Esophagus muscularis mucosa (tissue), 4 donors: ENCODE measurements around the gene EAPP. TPM values are rescaled to one million over a fixed set of nuclear protein-coding genes. Genes with fewer than 3 reads are reported as not detected.
A peak's percentile ranks its signal among the peaks of the same experiment; 100 is the strongest.
"Not testable (repeated sequence)": the region's sequence is repeated elsewhere in the genome, so short reads cannot be mapped to it uniquely, and the experiment has no call there.

ENCODE experiments used
- DNase-seq: peaks from one replicate; pipeline ENCODE4 v3.0.0-alpha.2; 2017; ENCODE audit errors: extremely low spot score
- H3K27ac ChIP-seq, 4 donors: fragments of 200-600 bp; sonication (generic); replicated peaks in 1 of 4; 1 replicate in 3 of 4; 2 replicates in 1 of 4; pipeline ENCODE4 v1.5.1; 2016 to 2019; ENCODE audit warnings: mild to moderate bottlenecking in 1 of 4
- H3K27me3 ChIP-seq, 4 donors: fragments of 200-600 bp; sonication (generic); one replicate each; pipeline versions ENCODE4 v1.5.1 to v1.6.0; 2016 to 2019
- H3K36me3 ChIP-seq, 4 donors: fragments of 200-600 bp; sonication (generic); one replicate each; pipeline ENCODE4 v1.5.1; 2016 to 2019
- H3K4me1 ChIP-seq, 4 donors: fragments of 200-600 bp; sonication (generic); one replicate each; pipeline ENCODE4 v1.5.1; 2016 to 2019
- H3K4me3 ChIP-seq, 4 donors: fragments of 200-600 bp; sonication (generic); 1 replicate in 2 of 4; 2 replicates in 2 of 4; pipeline ENCODE4 v1.5.1; 2016 to 2019; ENCODE audit warnings: mild to moderate bottlenecking in 4 of 4, moderate library complexity in 1 of 4
- H3K9me3 ChIP-seq, 4 donors: fragments of 200-600 bp; sonication (generic); 1 replicate in 3 of 4; 2 replicates in 1 of 4; pipeline ENCODE4 v1.5.1; 2016 to 2019
- EP300 ChIP-seq: sonication (generic); formaldehyde crosslinking; IDR thresholded peaks from one replicate; pipeline ENCODE4 v1.6.1; 2017; ENCODE audit warnings: antibody characterized with exemption
- POLR2A ChIP-seq: fragments of 450-650 bp; IDR thresholded peaks from one replicate; pipeline ENCODE4 v1.6.1; 2017; ENCODE audit warnings: antibody characterized with exemption, moderate library complexity, mild to moderate bottlenecking, low read depth
- POLR2AphosphoS5 ChIP-seq, 2 donors: sonication (generic); formaldehyde crosslinking; IDR thresholded peaks; one replicate each; pipeline ENCODE4 v1.6.1; 2017; ENCODE audit warnings: antibody characterized with exemption in 2 of 2
- WGBS: methylation state at CpG from one replicate; pipeline ENCODE4 v1.1.5; 2018; 5-methylcytosine and 5-hydroxymethylcytosine counted together
- intact Hi-C: fragments of 100-400 bp; cut with DNase I; formaldehyde crosslinking; loops from one replicate; pipeline ENCODE4 v1.15.1; 2023
- total RNA-seq, 4 donors: library from RNA; depleted of rRNA; stranded (reverse); fragments of >200 nt; gene quantifications; one replicate each; pipeline versions ENCODE4 v1.1.0 to v1.2.1, GENCODE V29; 2016
- TF ChIP-seq, protein P1 (sequence below), 3 experiments: fragments of 200-600 bp in 2 of 3; fragments of 450-650 bp in 1 of 3; sonication (generic) in 2 of 3; IDR thresholded peaks; one replicate each; pipeline ENCODE4 v1.5.1; 2017 to 2019; ENCODE audit warnings: antibody characterized with exemption in 3 of 3, mild to moderate bottlenecking in 2 of 3, moderate library complexity in 1 of 3

EAPP gene
- total RNA-seq, 4 donors from 2014 or later: 24.1 to 33.8 (median 30.4) TPM

DNA sequence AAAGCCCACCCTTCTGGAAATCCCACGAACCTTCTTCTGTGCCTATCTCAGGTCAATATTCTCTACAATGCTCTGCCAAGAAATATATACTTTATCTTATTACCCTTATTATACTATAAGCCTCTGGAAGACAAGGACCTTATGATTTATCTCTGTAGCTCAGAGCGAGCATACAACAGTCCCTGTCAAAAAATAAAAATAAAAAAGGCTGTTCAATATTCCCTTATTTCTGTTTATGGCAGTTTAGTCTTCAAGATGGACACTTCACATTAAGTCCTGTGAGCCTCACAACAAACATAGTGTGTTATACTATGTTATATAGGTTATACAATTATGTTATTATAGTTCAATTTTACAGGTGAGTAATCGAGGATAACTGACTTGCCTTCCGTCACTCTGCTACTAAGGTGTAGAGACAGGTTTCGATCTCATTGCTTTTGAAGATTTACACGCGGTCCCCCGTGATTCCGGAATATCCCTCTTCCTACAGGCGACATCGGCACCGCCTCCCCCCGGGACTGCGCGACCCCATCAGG, 562 bp downstream of the EAPP start:
- peaks cover 11 to 35% (median 26%) of the 10 kb centered on the region in 4 donors for H3K36me3 ChIP-seq
- peak overlapping the region; percentile 90 to 95 (median 92) for H3K27ac ChIP-seq
- 2% methylated on average over 15 of the region's 15 CpGs for WGBS
- no peak for DNase-seq
- peaks cover 23 to 34% (median 32%) of the 10 kb centered on the region in 4 donors for H3K4me1 ChIP-seq
- intact Hi-C loops: loop anchor here (10.0 kb wide), 1 partner anchor 74 kb away; the partner anchor contains the start of gene SPTSSA
- no peaks in the 10 kb centered on the region for H3K9me3 ChIP-seq
- TF ChIP-seq POLR2A (no peak), POLR2AphosphoS5 (IDR thresholded peaks at IDR 0.05) (no peak), EP300 (no peak)
- TF ChIP-seq, protein P1, sequence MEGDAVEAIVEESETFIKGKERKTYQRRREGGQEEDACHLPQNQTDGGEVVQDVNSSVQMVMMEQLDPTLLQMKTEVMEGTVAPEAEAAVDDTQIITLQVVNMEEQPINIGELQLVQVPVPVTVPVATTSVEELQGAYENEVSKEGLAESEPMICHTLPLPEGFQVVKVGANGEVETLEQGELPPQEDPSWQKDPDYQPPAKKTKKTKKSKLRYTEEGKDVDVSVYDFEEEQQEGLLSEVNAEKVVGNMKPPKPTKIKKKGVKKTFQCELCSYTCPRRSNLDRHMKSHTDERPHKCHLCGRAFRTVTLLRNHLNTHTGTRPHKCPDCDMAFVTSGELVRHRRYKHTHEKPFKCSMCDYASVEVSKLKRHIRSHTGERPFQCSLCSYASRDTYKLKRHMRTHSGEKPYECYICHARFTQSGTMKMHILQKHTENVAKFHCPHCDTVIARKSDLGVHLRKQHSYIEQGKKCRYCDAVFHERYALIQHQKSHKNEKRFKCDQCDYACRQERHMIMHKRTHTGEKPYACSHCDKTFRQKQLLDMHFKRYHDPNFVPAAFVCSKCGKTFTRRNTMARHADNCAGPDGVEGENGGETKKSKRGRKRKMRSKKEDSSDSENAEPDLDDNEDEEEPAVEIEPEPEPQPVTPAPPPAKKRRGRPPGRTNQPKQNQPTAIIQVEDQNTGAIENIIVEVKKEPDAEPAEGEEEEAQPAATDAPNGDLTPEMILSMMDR (IDR thresholded peaks at IDR 0.05): no peak
- peak overlapping the region; percentile 66 to 81 (median 74) for H3K4me3 ChIP-seq
- no peaks in the 10 kb centered on the region for H3K27me3 ChIP-seq

DNA sequence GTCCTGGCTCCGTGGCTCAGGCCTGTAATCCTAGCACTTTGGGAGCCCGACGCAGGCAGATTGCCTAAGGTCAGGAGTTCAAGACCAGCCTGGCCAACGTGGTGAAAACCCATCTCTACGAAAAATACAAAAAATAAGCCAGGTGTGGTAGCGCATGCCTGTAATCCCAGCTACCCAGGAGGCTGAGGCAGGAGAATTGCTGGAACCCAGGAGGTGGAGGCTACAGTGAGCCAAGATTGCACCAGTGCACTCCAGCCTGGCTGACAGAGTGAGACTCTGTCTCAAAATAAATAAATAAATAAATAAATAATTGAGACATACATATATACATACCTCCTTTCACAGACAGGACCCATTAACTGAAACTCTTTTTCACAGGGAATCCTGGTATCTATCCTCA, 1.4 kb downstream of the EAPP start:
- not testable (repeated sequence) for DNase-seq, H3K27me3 ChIP-seq, H3K9me3 ChIP-seq
- Histone ChIP-seq H3K36me3 (peaks cover 20 to 44% (median 34%) of the 10 kb centered on the region in 4 donors), H3K4me1 (peaks cover 23 to 34% (median 32%) of the 10 kb centered on the region in 4 donors), H3K27ac (peak overlapping the region in 3 of 4 donors; percentile 90 to 95 (median 91)), H3K4me3 (peak overlapping the region; percentile 66 to 81 (median 74))
- intact Hi-C loops: loop anchor here (10.0 kb wide), 1 partner anchor 73 kb away; the partner anchor contains the start of gene SPTSSA
- 51% methylated on average over 6 of the region's 6 CpGs for WGBS

DNA sequence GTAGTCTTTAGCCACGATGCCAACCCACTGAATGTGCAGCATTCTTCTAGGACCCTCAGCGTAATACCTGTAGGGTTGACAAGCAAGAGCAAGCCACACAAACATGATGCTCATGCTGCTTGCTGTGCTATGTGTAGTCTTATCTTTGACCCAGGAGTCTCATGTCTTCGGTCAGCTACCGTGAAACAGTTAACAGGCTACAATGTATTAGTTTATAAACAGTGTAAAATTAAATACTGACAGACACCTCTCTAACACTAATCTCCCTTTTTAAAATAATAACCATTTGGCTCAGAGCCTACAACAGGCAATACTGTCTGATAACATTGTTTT, 1.9 kb downstream of the EAPP start:
- TF ChIP-seq POLR2A (no peak), POLR2AphosphoS5 (IDR thresholded peaks at IDR 0.05) (no peak), EP300 (no peak)
- TF ChIP-seq, protein P1 (IDR thresholded peaks at IDR 0.05): no peak
- H3K4me3 ChIP-seq: peak overlapping the region in 3 of 4 donors; percentile 66 to 77 (median 71)
- H3K36me3 ChIP-seq: peaks cover 24 to 48% (median 39%) of the 10 kb centered on the region in 4 donors
- WGBS: 84% methylated on average over 4 of the region's 4 CpGs
- intact Hi-C loops: loop anchor here (10.0 kb wide), 1 partner anchor 73 kb away; the partner anchor contains the start of gene SPTSSA
- H3K4me1 ChIP-seq: peaks cover 23 to 34% (median 32%) of the 10 kb centered on the region in 4 donors
- no peaks in the 10 kb centered on the region for H3K27me3 ChIP-seq
- H3K27ac ChIP-seq: peak overlapping the region in 2 of 4 donors; percentile 91 to 95
- no peak for DNase-seq
- no peaks in the 10 kb centered on the region for H3K9me3 ChIP-seq

DNA sequence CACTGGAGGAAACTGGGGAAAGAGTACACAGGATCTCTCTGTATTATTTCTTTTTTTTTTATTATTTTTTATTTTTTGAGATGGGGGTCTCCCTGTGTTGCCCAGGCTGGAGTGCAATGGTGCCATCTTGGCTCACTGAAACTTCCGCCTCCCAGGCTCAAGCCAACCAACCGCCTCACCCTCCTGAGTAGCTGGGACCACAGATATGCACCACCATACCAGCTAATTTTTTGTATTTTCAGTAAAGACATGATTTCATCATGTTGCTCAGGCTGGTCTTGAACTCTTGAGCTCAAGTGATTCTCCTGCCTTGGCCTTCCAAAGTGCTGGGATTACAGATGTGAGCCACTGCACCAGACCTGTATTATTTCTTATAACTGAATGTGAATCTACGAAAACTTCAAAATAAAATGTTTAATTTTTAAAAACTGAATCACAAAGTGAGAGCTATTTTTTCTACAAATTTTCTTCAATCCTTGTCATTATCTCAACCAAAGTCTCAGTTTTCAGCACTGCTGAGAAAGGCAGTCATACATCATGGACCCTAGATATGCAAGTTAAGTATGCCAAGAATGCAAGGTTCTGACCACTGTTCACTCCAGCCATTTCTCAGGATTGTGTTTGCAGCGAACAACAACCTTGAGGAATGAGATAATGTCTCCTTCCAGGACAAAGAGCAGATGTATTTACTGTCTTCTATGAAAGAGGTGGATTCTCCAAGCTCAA, 2.4 kb downstream of the EAPP start:
- 85% methylated on average over 4 of the region's 4 CpGs for WGBS
- Histone ChIP-seq H3K4me3 (peak overlapping the region in 1 of 4 donors; percentile 71), H3K36me3 (peaks cover 30 to 54% (median 44%) of the 10 kb centered on the region in 4 donors)

DNA sequence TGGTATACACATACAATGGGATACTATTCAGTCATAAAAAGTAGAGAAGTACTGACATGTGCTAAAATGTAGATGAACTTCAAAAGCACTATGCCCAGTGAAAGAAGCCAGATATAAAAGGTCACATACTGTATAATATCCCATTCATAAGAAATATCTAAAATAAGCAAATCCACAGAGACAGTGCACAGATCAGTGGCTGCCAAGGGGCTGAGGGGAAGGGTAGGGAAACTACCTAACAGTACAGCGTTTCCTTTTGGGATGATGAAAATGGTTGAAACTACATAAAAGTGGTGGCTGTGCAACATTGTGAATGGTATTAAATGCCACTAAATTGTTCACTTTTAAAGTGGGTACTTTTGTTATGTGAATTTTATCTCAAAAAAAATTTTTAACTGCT, 11.9 kb downstream of the EAPP start:
- Histone ChIP-seq H3K9me3 (no peaks in the 10 kb centered on the region), H3K4me3 (no peak overlapping the region), H3K27me3 (no peaks in the 10 kb centered on the region), H3K27ac (no peak overlapping the region), H3K36me3 (peaks cover 92 to 100% (median 97%) of the 10 kb centered on the region in 4 donors), H3K4me1 (no peaks in the 10 kb centered on the region)
- 100% methylated on average over 1 of the region's 1 CpG for WGBS
- intact Hi-C loops: no loop called here
- no peak for TF ChIP-seq POLR2A
- TF ChIP-seq EP300: no peak
- TF ChIP-seq POLR2AphosphoS5 (IDR thresholded peaks at IDR 0.05): no peak
- TF ChIP-seq, protein P1 (IDR thresholded peaks at IDR 0.05): no peak
- no peak for DNase-seq

More for the DNA sequence above, 2.4 kb downstream of the EAPP start:
- intact Hi-C loops: loop anchor here (10.0 kb wide), 1 partner anchor 72 kb away; the partner anchor contains the start of gene SPTSSA
- H3K27me3 ChIP-seq: no peaks in the 10 kb centered on the region
- H3K9me3 ChIP-seq: no peaks in the 10 kb centered on the region
- DNase-seq: no peak
- TF ChIP-seq EP300 (no peak), POLR2AphosphoS5 (IDR thresholded peaks at IDR 0.05) (no peak), POLR2A (no peak)
- TF ChIP-seq, protein P1 (IDR thresholded peaks at IDR 0.05): no peak
- H3K4me1 ChIP-seq: peaks cover 23 to 34% (median 32%) of the 10 kb centered on the region in 4 donors
- H3K27ac ChIP-seq: peak overlapping the region in 2 of 4 donors; percentile 91 to 95

DNA sequence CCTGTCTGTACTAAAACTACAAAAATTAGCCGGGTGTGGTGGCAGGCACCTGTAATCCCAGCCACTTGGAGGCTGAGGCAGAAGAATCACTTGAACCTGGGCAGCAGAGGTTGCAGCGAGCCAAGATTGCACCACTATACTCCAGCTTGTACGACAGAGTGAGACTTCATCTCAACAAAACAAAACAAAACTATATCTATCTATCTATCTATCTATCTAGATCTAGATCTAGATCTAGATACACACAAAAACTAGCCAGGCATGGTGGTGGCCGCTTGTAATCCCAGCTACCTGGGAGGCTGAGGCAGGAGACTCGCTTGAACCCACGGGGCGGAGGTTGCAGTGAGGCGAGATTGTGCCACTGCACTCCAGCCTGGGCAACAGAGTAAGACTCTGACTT, 15.3 kb downstream of the EAPP start:
- intact Hi-C loops, H3K27me3 ChIP-seq, DNase-seq, H3K27ac ChIP-seq, H3K9me3 ChIP-seq, H3K4me1 ChIP-seq, H3K4me3 ChIP-seq: not testable (repeated sequence)
- peaks cover 85 to 100% (median 100%) of the 10 kb centered on the region in 4 donors for H3K36me3 ChIP-seq
- WGBS: 95% methylated on average over 8 of the region's 8 CpGs
